Occipital lobe (tissue), 2 donors: ENCODE measurements around the gene CHPF. TPM values are rescaled to one million over a fixed set of nuclear protein-coding genes. Genes with fewer than 3 reads are reported as not detected.

ENCODE experiments used
- DNase-seq: peaks from one replicate; lab custom pipeline; 2025; lab: John Stamatoyannopoulos, UW
- total RNA-seq: library from RNA; depleted of rRNA; stranded (reverse); fragments of >200 nt; gene quantifications from one replicate; pipeline ENCODE4 v1.2.3, GENCODE V29; 2014

The CHPF gene
- total RNA-seq, 1 donor from 2014 or later: 25.9 TPM

GRCh38 chr2:219552382-219553167 is 9.0 kb upstream of the CHPF start:
- peak; percentile 76 for DNase-seq

- no peak for DNase-seq
Observed at GRCh38 chr2:219551441-219552381, 8.1 kb upstream of the CHPF start.

GRCh38 chr2:219549619-219550018 is 6.0 kb upstream of the CHPF start:
- DNase-seq: no peak

GRCh38 chr2:219548990-219549389 is 5.4 kb upstream of the CHPF start:
- no peak for DNase-seq

GRCh38 chr2:219547621-219548020 is 4.0 kb upstream of the CHPF start:
- DNase-seq: no peak

GRCh38 chr2:219545943-219546352 is 2.3 kb upstream of the CHPF start:
- DNase-seq: no peak

- no peak for DNase-seq
Observed at GRCh38 chr2:219545295-219545942, 1.8 kb upstream of the CHPF start.

- DNase-seq: no peak
Observed at GRCh38 chr2:219544567-219544966, 958 bp upstream of the CHPF start.

GRCh38 chr2:219542931-219543595 is 546 bp downstream of the CHPF start:
- DNase-seq: peak; percentile 15

- DNase-seq: peak; percentile 42
Observed at GRCh38 chr2:219541611-219542180, 1.9 kb downstream of the CHPF start.

- no peak for DNase-seq
Observed at GRCh38 chr2:219540784-219541504, 2.7 kb downstream of the CHPF start.

GRCh38 chr2:219539926-219540678 is 3.5 kb downstream of the CHPF start:
- DNase-seq: no peak

- no peak for DNase-seq
Observed at GRCh38 chr2:219538956-219539788, 4.4 kb downstream of the CHPF start.

GRCh38 chr2:219538504-219538951 is 5.1 kb downstream of the CHPF start:
- DNase-seq: no peak

GRCh38 chr2:219537657-219538488 is 5.7 kb downstream of the CHPF start:
- no peak for DNase-seq

GRCh38 chr2:219536967-219537366 is 6.6 kb downstream of the CHPF start:
- no peak for DNase-seq

- DNase-seq: no peak
Observed at GRCh38 chr2:219536425-219536824, 7.2 kb downstream of the CHPF start.
